Measurements from ENCODE around the gene FA2H. TPM values are rescaled to one million over a fixed set of nuclear protein-coding genes. Genes with fewer than 3 reads are reported as not detected.
A peak's percentile ranks its signal among the peaks of the same experiment; 100 is the strongest.

The FA2H gene
- total RNA-seq, 2 donors from 2014 or later: 51.0 to 75.7 TPM

GRCh38 chr16:74776926-74777325, 2.3 kb upstream of the FA2H start:
- H3K4me3 ChIP-seq: no peak overlapping the region
- TF ChIP-seq CTCF (IDR thresholded peaks at IDR 0.05): no peak
- H3K9me3 ChIP-seq: no peaks in the 10 kb centered on the region
- H3K4me1 ChIP-seq: no peaks in the 10 kb centered on the region
- H3K36me3 ChIP-seq: no peaks in the 10 kb centered on the region
- H3K27me3 ChIP-seq: peaks cover 7% of the 10 kb centered on the region
- no peak overlapping the region for H3K9ac ChIP-seq (ENCODE audit: low read depth in 2 of 2, low read length in 2 of 2)
- no peak for DNase-seq
- intact Hi-C loops (cut with DNase I): no loop called here
- H3K27ac ChIP-seq: no peak overlapping the region

GRCh38 chr16:74775255-74775654, 635 bp upstream of the FA2H start:
- TF ChIP-seq CTCF (IDR thresholded peaks at IDR 0.05): no peak
- no peaks in the 10 kb centered on the region for H3K36me3 ChIP-seq
- peak overlapping the region; percentile 54 to 78 for H3K9ac ChIP-seq (ENCODE audit: low read depth in 2 of 2, low read length in 2 of 2)
- no peak for DNase-seq
- H3K4me3 ChIP-seq: peak overlapping the region; percentile 71
- intact Hi-C loops (cut with DNase I): no loop called here
- H3K4me1 ChIP-seq: no peaks in the 10 kb centered on the region
- peak overlapping the region; percentile 90 for H3K27ac ChIP-seq
- H3K9me3 ChIP-seq: no peaks in the 10 kb centered on the region
- H3K27me3 ChIP-seq: peaks cover 7% of the 10 kb centered on the region

- peak; percentile 42 for DNase-seq
- peaks cover 7% of the 10 kb centered on the region for H3K27me3 ChIP-seq
- no peaks in the 10 kb centered on the region for H3K4me1 ChIP-seq
- peak overlapping the region; percentile 71 for H3K4me3 ChIP-seq
- peak overlapping the region; percentile 90 for H3K27ac ChIP-seq
- intact Hi-C loops (cut with DNase I): no loop called here
- no peaks in the 10 kb centered on the region for H3K36me3 ChIP-seq
- peak overlapping the region; percentile 80 to 92 for H3K9ac ChIP-seq (ENCODE audit: low read depth in 2 of 2, low read length in 2 of 2)
- no peak for TF ChIP-seq CTCF (IDR thresholded peaks at IDR 0.05)
- H3K9me3 ChIP-seq: no peaks in the 10 kb centered on the region
Observed at GRCh38 chr16:74773446-74774222, 986 bp downstream of the FA2H start.

- Histone ChIP-seq H3K9me3 (no peaks in the 10 kb centered on the region), H3K4me1 (no peaks in the 10 kb centered on the region), H3K9ac (ENCODE audit: low read depth in 2 of 2, low read length in 2 of 2) (no peak overlapping the region), H3K27ac (no peak overlapping the region), H3K36me3 (no peaks in the 10 kb centered on the region), H3K27me3 (peaks cover 7% of the 10 kb centered on the region), H3K4me3 (no peak overlapping the region)
- no peak for TF ChIP-seq CTCF (IDR thresholded peaks at IDR 0.05)
- intact Hi-C loops (cut with DNase I): no loop called here
- DNase-seq: no peak
Observed at GRCh38 chr16:74771656-74772315, 2.8 kb downstream of the FA2H start.

- H3K27ac ChIP-seq: no peak overlapping the region
- DNase-seq: peak; percentile 39
- no peaks in the 10 kb centered on the region for H3K9me3 ChIP-seq
- intact Hi-C loops (cut with DNase I): no loop called here
- no peak overlapping the region for H3K4me3 ChIP-seq
- H3K4me1 ChIP-seq: no peaks in the 10 kb centered on the region
- H3K9ac ChIP-seq (ENCODE audit: low read depth in 2 of 2, low read length in 2 of 2): no peak overlapping the region
- peaks cover 7% of the 10 kb centered on the region for H3K27me3 ChIP-seq
- no peaks in the 10 kb centered on the region for H3K36me3 ChIP-seq
- no peak for TF ChIP-seq CTCF (IDR thresholded peaks at IDR 0.05)
Observed at GRCh38 chr16:74770831-74771526, 3.6 kb downstream of the FA2H start.
